GM12801 (cell line): ENCODE results near the gene LCP2.

Source experiments
- TF ChIP-seq, protein P1 (sequence below): IDR thresholded peaks from one replicate; pipeline ENCODE4 v1.5.1; 2011; ENCODE audit warnings: control low read depth; ENCODE audit not compliant: insufficient read length; ENCODE audit errors: extremely low read depth

LCP2 gene

GRCh38 chr5:170330568-170331054 lies 33.0 kb upstream of the LCP2 start:
- TF ChIP-seq, protein P1, sequence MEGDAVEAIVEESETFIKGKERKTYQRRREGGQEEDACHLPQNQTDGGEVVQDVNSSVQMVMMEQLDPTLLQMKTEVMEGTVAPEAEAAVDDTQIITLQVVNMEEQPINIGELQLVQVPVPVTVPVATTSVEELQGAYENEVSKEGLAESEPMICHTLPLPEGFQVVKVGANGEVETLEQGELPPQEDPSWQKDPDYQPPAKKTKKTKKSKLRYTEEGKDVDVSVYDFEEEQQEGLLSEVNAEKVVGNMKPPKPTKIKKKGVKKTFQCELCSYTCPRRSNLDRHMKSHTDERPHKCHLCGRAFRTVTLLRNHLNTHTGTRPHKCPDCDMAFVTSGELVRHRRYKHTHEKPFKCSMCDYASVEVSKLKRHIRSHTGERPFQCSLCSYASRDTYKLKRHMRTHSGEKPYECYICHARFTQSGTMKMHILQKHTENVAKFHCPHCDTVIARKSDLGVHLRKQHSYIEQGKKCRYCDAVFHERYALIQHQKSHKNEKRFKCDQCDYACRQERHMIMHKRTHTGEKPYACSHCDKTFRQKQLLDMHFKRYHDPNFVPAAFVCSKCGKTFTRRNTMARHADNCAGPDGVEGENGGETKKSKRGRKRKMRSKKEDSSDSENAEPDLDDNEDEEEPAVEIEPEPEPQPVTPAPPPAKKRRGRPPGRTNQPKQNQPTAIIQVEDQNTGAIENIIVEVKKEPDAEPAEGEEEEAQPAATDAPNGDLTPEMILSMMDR: no peak

GRCh38 chr5:170329524-170329923 lies 31.9 kb upstream of the LCP2 start:
- TF ChIP-seq, protein P1: no peak

DNA sequence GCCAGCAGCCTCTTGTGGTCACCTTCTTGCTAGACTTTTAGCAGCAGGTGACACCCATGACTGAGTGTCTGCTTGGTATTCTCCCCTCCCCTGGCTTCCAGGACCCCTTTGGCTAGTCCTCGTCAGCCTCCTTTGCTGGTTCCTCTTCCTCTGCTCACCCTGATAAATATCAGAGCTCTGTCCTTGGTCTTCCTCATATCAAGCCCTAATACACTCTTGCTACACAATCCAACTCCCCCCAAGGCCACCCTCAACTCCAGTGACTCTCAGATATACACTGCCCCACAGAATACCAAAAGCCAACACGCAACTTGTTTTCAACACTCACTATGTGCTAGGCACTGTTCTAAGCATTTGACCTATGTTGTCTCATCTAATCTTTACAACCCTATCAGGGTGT lies 30.3 kb upstream of the LCP2 start:
- TF ChIP-seq, protein P1: no peak

DNA sequence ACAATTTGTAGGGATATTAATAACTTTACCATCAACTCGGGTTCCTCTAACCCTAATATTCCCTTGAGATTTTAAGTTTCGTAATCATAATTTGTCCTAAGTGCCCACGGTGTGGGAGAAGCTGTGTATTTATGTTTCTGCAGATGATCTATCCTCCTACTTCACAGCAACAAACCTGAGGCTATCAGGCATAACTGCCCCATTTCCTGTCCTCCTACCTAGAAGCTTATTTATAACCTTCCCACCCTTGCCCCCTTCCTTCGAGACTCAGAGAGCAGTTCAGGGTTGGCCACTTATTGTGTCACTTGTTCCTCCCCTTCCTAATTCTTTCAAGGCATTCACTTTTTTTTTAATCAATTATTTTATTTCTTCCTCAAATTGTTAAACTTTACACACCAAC lies 29.6 kb upstream of the LCP2 start:
- TF ChIP-seq, protein P1: no peak

GRCh38 chr5:170319301-170319700 lies 21.7 kb upstream of the LCP2 start:
- TF ChIP-seq, protein P1: no peak

DNA sequence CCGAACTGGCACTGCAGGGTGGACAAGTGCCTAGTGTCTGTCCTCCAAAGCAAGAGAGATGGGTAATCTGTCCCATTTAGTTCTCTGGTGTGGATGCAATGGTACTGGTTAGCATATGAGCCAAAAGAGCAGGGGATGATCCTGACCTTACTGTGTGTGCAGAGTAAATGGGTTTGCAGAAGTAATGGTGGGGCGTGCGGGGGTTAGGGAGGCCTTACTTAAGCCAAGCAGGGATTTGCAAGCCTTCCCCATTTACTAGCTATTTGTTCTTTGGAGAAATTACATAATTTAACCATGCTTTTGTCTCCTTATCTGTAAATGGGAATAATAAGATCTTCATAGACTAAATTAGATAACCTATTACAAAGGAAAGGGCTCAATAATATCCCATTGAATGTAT lies 19.9 kb upstream of the LCP2 start:
- TF ChIP-seq, protein P1: no peak

DNA sequence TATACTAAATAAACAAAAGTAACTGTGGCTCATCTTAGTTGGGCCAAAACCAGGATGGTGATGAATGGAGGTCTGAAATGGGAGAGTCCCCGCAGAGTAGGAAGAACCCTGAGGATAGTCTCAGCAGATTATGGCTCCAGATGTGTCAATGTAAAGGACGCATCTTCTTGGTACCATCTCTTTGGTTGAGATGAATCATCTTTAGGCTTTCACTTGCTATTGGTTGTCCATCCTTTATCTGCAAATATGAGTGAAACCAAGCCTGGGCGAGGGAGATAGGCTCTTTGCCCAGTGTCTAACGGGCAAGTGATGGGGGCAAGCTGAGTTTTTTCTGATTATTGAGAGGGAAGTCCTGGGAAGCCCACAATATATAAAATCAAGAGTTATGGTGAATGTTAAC lies 19.4 kb upstream of the LCP2 start:
- TF ChIP-seq, protein P1: no peak

DNA sequence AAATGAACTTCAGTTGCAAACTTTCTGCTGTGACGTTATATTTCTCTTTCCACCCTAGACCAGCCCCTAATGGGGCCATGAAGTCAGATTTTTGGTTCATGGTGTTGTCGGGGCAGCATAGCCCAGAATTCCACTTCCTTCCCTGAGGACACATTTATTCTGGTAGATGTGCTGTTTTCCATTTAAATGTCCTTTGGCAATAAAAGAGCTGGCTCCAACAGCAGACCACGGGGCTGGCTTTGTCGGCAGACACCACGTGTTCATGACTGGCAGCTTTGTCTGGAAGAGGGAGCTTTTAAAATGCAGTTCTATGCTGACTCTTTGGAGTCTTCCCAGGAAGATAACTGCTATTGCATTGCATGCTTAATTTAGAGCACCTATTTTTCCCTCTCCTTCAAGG lies 17.6 kb upstream of the LCP2 start:
- TF ChIP-seq, protein P1: no peak
